NCI-H526 (cell line): Measurements from ENCODE around the gene TMEM54.

ENCODE experiments used
- DNase-seq, 2 experiments: peaks; one replicate each; lab custom pipeline; 2025; lab: John Stamatoyannopoulos, UW

The TMEM54 gene

GRCh38 chr1:32881871-32882850 lies 19.0 kb downstream of the TMEM54 start:
- peak in 1 of 2 experiments; percentile 87 for DNase-seq

- DNase-seq: no peak
Observed at GRCh38 chr1:32881291-32881690, 19.9 kb downstream of the TMEM54 start.

GRCh38 chr1:32878637-32879041 lies 22.6 kb downstream of the TMEM54 start:
- no peak for DNase-seq

- peak in 1 of 2 experiments; percentile 25 for DNase-seq
Observed at GRCh38 chr1:32878183-32878582, 23.0 kb downstream of the TMEM54 start.

- no peak for DNase-seq
Observed at GRCh38 chr1:32877211-32878110, 23.7 kb downstream of the TMEM54 start.

GRCh38 chr1:32876341-32877210 lies 24.6 kb downstream of the TMEM54 start:
- peak; percentile 35 to 79 for DNase-seq

- peak in 1 of 2 experiments; percentile 48 for DNase-seq
Observed at GRCh38 chr1:32874860-32875752, 26.1 kb downstream of the TMEM54 start.

GRCh38 chr1:32873484-32873883 lies 27.7 kb downstream of the TMEM54 start:
- no peak for DNase-seq

GRCh38 chr1:32872192-32872460 lies 29.1 kb downstream of the TMEM54 start:
- DNase-seq: no peak

GRCh38 chr1:32871364-32872191 lies 29.6 kb downstream of the TMEM54 start:
- DNase-seq: peak in 1 of 2 experiments; percentile 46

GRCh38 chr1:32870615-32871363 lies 30.4 kb downstream of the TMEM54 start, which contains the start of gene FNDC5:
TSS of gene FNDC5 (minus strand) at chr1:32870912.
- DNase-seq: peak in 1 of 2 experiments; percentile 72

- peak in 1 of 2 experiments; percentile 23 for DNase-seq
Observed at GRCh38 chr1:32869923-32870614, 31.1 kb downstream of the TMEM54 start.

- no peak for DNase-seq
Observed at GRCh38 chr1:32868806-32869455, 32.3 kb downstream of the TMEM54 start.

GRCh38 chr1:32868085-32868484 lies 33.1 kb downstream of the TMEM54 start:
- no peak for DNase-seq

- DNase-seq: no peak
Observed at GRCh38 chr1:32867671-32868070, 33.5 kb downstream of the TMEM54 start.

GRCh38 chr1:32867151-32867550 lies 34.0 kb downstream of the TMEM54 start:
- DNase-seq: no peak

GRCh38 chr1:32865639-32866405 lies 35.4 kb downstream of the TMEM54 start:
- no peak for DNase-seq
